GM18519 (cell line): ENCODE data around the gene IPO7.
A peak's percentile ranks its signal among the peaks of the same experiment; 100 is the strongest.
"Not testable (repeated sequence)": the region's sequence is repeated elsewhere in the genome, so short reads cannot be mapped to it uniquely, and the experiment has no call there.

ENCODE experiments used
- ATAC-seq: cut with Tn5 transposase; IDR thresholded peaks from one replicate; pipeline ENCODE4 v1.9.1; 2021; ENCODE audit warnings: mild to moderate bottlenecking, moderate library complexity; ENCODE audit not compliant: unreplicated experiment, low FRiP score

The IPO7 gene

GRCh38 chr11:9397746-9398680 is 13.6 kb downstream of the IPO7 start:
- no peak for ATAC-seq

GRCh38 chr11:9399466-9399865 is 15.0 kb downstream of the IPO7 start:
- ATAC-seq, result no peak

GRCh38 chr11:9401884-9402283 is 17.4 kb downstream of the IPO7 start:
- ATAC-seq, result not testable (repeated sequence)

- no peak for ATAC-seq
Observed at GRCh38 chr11:9428706-9429105, 44.3 kb downstream of the IPO7 start.

- ATAC-seq, result no peak
Observed at GRCh38 chr11:9438611-9439010, 54.2 kb downstream of the IPO7 start.

- no peak for ATAC-seq
Observed at GRCh38 chr11:9446230-9446629, 61.8 kb downstream of the IPO7 start.

- ATAC-seq, result no peak
Observed at GRCh38 chr11:9448576-9449352, 64.3 kb downstream of the IPO7 start.

- not testable (repeated sequence) for ATAC-seq
Observed at GRCh38 chr11:9452023-9452422, 67.6 kb downstream of the IPO7 start.

- ATAC-seq, result no peak
Observed at GRCh38 chr11:9455722-9456121, 71.3 kb downstream of the IPO7 start.

- ATAC-seq, result no peak
Observed at GRCh38 chr11:9459667-9460321, 75.3 kb downstream of the IPO7 start.

GRCh38 chr11:9460322-9461062 is 76.0 kb downstream of the IPO7 start, which contains the start of gene ZNF143:
Gene ZNF143 (plus strand): TSS chr11:9461012. CDS start chr11:9471309, 10,297 bp downstream.
- peak; percentile 87 for ATAC-seq

GRCh38 chr11:9461063-9461759 is 76.8 kb downstream of the IPO7 start:
- ATAC-seq, result peak; percentile 31

GRCh38 chr11:9461760-9462134 is 77.3 kb downstream of the IPO7 start:
- no peak for ATAC-seq

GRCh38 chr11:9462172-9462799 is 77.8 kb downstream of the IPO7 start:
- no peak for ATAC-seq

GRCh38 chr11:9462806-9463537 is 78.5 kb downstream of the IPO7 start:
- no peak for ATAC-seq

- ATAC-seq, result no peak
Observed at GRCh38 chr11:9470765-9471164, 86.3 kb downstream of the IPO7 start.

- ATAC-seq, result no peak
Observed at GRCh38 chr11:9473408-9473807, 89.0 kb downstream of the IPO7 start.

- ATAC-seq, result no peak
Observed at GRCh38 chr11:9479899-9480298, 95.4 kb downstream of the IPO7 start.
